Heart left ventricle (tissue), 13 donors: ENCODE data around the gene ABCC1.

Experiments used
- CTCF ChIP-seq, 12 donors: fragments of 200-600 bp; sonication (generic) in 4 of 12; IDR thresholded peaks; one replicate each; pipeline versions ENCODE4 v1.5.0 to v1.8.0; 2018 to 2022; ENCODE audit warnings: antibody characterized with exemption in 12 of 12, mild to moderate bottlenecking in 5 of 12
- POLR2A ChIP-seq, 2 donors: fragments of 450-650 bp; IDR thresholded peaks; one replicate each; pipeline ENCODE4 v1.6.1; 2017; ENCODE audit warnings: antibody characterized with exemption in 2 of 2, mild to moderate bottlenecking in 2 of 2, moderate library complexity in 2 of 2
- donor health status: ischemic (EF 13 %, LVEDD 7.1; RV severe dilation, severe dysfunction).
- donor health status: DM: no; HTN: yes; CAD: no.
- donor health status: DM: no; HTN: no; CAD: no.
- donor health status: ischemic (EF 25% LVEDD 6.9; RV normal size, moderate dysfunction).
- donor health status: ischemic (EF 25% LVEDD 5.7; RV mildly dilated, moderate dysfunction).
- donor health status: ischemic (EF 35%, LVEDD 5.7; RV mildly dilated, moderate dysfunction).
- donor health status: nonischemic (EF 11% LVEDD 7.7; RV severe dilation, severe dysfunction).
- donor health status: DM: yes; HTN: yes; CAD: no.
- donor health status: PGD.
- donor health status: ischemic (EF 29% LVEDD 5.4; RV normal size, mild dysfunction).
- donor health status: nonischemic (EF 23%, LVEDD 6.1; RV moderate dilation, normal function).

DNA sequence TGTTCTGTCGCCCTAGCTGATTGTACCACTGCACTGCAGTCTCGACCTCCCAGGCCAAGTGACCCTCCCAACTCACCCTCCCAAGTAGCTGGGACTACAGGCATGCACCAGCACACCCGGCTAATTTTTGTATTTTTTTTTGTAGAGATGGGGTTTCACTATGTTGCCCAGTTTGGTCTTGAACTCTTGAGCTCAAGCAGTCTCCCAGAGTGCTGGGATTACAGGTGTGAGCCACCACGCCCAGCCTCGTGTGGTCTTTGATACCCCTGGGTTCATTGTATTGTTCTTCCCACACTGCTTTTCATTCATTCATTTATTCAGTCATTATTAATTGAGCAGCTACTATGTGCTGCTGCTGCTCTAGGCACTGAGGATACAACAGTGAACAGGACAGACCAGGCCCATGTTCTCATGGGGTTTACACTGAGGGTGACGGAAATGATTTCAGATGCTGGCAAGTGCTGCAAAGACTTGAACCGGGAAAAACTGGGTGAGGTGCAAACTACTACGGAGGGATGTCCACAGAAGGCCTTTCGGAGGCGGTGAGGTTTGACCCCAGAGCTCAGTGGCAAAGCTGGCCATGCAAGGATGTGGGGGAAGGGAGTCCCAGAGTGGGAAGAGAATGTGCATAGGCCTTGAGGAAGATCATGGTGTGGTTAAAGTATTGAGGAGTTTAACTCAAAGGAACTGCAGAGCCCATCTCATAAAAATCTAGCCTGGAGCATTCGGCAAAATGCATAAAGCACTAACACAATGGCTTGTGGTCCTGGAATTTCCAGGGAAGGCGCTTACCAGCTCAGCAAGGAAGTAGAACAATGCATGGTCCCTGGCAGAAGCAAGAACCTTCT is 10.9 kb downstream of the ABCC1 start:
- TF ChIP-seq CTCF (IDR thresholded peaks at IDR 0.05) (no peak), POLR2A (IDR thresholded peaks at IDR 0.05) (no peak)
